ENCODE results near the gene TST.

The TST gene

GRCh38 chr22:36979016-36979910 lies 40.0 kb downstream of the TST start:
- no peak for DNase-seq

- peak; percentile 56 for DNase-seq
These were observed 41.1 kb downstream of the TST start for GRCh38 chr22:36977947-36978660.

- DNase-seq = peak; percentile 40
These were observed 41.8 kb downstream of the TST start for GRCh38 chr22:36977401-36977861.

DNA sequence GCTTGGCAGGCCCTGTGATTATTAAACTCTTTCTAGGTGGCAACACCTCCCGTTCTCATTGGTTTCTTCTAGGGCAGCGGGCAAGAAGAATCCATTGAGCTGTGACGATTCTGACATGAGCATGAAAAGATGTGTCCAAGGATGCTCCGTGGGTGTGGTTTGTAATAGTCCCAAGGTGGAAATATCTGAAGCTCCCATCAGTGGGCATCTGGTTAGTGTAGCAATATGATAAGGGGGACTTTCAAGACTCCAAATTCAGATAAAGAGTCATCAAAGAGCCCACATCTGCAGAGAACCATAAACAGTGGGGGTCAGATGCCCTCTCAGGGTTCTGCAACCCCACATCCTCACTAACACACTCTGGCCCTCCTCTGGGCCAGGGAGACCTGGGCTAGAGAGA lies 42.6 kb downstream of the TST start:
- no peak for DNase-seq

- DNase-seq = no peak
These were observed 47.7 kb downstream of the TST start for GRCh38 chr22:36971341-36972125.

DNA sequence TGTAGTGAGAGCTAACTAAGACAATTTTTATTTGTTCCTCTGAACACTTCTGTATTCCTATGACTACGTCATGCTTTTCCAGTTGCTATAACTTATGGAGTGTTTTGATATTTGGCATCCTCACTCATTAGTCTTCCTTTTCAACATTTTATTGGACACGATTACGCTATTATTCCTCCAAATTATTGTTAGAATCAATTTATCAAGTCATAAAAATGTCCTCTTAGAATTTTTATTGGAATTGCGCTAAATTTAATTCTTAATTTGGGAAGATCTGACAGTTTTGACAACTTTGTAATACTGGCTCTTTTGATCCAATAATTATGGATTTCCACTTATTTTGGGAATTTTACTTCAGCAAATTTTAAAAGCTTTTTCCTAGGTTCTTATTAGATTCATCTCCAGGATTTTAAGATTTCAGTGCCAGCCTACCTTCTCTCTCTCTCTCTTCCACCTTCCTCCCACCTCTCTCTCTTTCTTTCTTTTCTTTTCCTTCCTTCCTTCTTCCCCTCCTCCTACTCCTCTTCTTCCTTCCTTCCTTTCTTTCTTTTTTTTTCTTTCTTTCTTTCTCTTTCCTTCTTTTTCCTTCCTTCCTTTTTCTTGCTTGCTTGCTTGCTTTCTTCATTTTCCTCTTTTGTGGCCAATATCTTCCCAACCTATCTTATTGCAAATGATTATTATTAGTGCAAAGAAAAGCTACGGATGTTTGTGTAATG lies 50.8 kb downstream of the TST start:
- DNase-seq = no peak

DNA sequence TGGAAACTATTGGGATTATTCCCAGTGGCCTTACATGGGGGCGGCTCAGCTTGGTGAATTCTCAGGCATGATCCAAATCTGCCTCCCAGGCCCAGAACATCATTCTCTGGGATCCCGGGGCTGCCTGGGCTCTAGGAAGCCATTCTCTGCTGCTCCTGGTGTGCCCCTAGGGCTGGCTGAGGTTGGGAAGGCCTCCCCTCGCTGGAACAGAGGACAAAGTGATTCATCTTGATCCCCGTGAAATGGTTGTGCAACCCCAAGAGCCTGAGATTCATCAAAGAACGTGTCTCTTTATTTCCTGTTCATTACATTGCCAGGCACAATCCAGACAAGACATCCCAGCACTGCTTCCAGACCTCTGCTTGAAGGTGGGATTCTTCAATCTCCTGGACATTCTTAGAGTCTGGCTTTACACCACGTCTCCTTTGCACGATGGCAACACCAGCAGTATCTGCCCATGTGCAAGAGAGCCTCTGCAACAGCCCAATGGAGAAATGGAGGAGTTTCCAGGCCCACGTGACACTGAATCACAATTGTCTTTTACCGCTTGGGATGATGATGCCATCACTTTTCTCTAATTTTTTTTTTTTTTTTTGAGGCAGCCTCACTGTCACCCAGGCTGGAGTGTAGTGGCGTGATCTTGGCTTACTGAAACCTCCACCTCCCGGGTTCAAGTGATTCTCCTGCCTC lies 52.3 kb downstream of the TST start:
- DNase-seq = no peak

- no peak for DNase-seq
These were observed 53.6 kb downstream of the TST start for GRCh38 chr22:36965696-36966095.

GRCh38 chr22:36964106-36964505 lies 55.1 kb downstream of the TST start:
- no peak for DNase-seq

- no peak for DNase-seq
These were observed 55.9 kb downstream of the TST start for GRCh38 chr22:36963302-36963701.

- no peak for DNase-seq
These were observed 57.6 kb downstream of the TST start for GRCh38 chr22:36961626-36962025.

All from NCI-H2029 (cell line).